ENCODE measurements around the gene CRX.
"Not testable (repeated sequence)": the region's sequence is repeated elsewhere in the genome, so short reads cannot be mapped to it uniquely, and the experiment has no call there.

The CRX gene

GRCh38 chr19:47803671-47804070, 18.1 kb upstream of the CRX start:
- not testable (repeated sequence) for DNase-seq (ENCODE audit: low read depth, low spot score)

GRCh38 chr19:47804451-47804850, 17.3 kb upstream of the CRX start, which contains the start of gene TPRX1:
TPRX1 (minus strand) TSS chr19:47804551; CDS start chr19:47804539, 12 bp downstream.
- not testable (repeated sequence) for DNase-seq (ENCODE audit: low read depth, low spot score)

- no peak for DNase-seq (ENCODE audit: low read depth, low spot score)
Observed at GRCh38 chr19:47805313-47805712, 16.4 kb upstream of the CRX start.

GRCh38 chr19:47806435-47806834, 15.3 kb upstream of the CRX start:
- DNase-seq (ENCODE audit: low read depth, low spot score) = no peak

- no peak for DNase-seq (ENCODE audit: low read depth, low spot score)
Observed at GRCh38 chr19:47813304-47813994, 8.3 kb upstream of the CRX start.

GRCh38 chr19:47813995-47814328, 7.8 kb upstream of the CRX start:
- DNase-seq (ENCODE audit: low read depth, low spot score) = no peak

GRCh38 chr19:47816270-47816669, 5.5 kb upstream of the CRX start:
- DNase-seq (ENCODE audit: low read depth, low spot score) = not testable (repeated sequence)

GRCh38 chr19:47818221-47818620, 3.5 kb upstream of the CRX start:
- DNase-seq (ENCODE audit: low read depth, low spot score) = not testable (repeated sequence)

GRCh38 chr19:47819858-47820257, 1.9 kb upstream of the CRX start:
- DNase-seq (ENCODE audit: low read depth, low spot score) = no peak

GRCh38 chr19:47820410-47820809, 1.3 kb upstream of the CRX start:
- DNase-seq (ENCODE audit: low read depth, low spot score) = no peak

- DNase-seq (ENCODE audit: low read depth, low spot score) = no peak
Observed at GRCh38 chr19:47824396-47824795, 2.7 kb downstream of the CRX start.

GRCh38 chr19:47826800-47827199, 5.1 kb downstream of the CRX start:
- DNase-seq (ENCODE audit: low read depth, low spot score) = no peak

GRCh38 chr19:47832723-47833122, 11.0 kb downstream of the CRX start:
- no peak for DNase-seq (ENCODE audit: low read depth, low spot score)

GRCh38 chr19:47836038-47836437, 14.3 kb downstream of the CRX start:
- no peak for DNase-seq (ENCODE audit: low read depth, low spot score)

- no peak for DNase-seq (ENCODE audit: low read depth, low spot score)
Observed at GRCh38 chr19:47839411-47839810, 17.7 kb downstream of the CRX start.

- DNase-seq (ENCODE audit: low read depth, low spot score) = peak; percentile 50
Observed at GRCh38 chr19:47839913-47840312, 18.2 kb downstream of the CRX start.

GRCh38 chr19:47842941-47843340, 21.2 kb downstream of the CRX start:
- no peak for DNase-seq (ENCODE audit: low read depth, low spot score)

- no peak for DNase-seq (ENCODE audit: low read depth, low spot score)
Observed at GRCh38 chr19:47848425-47848822, 26.7 kb downstream of the CRX start.

GRCh38 chr19:47848823-47849473, 27.2 kb downstream of the CRX start:
- peak; percentile 48 for DNase-seq (ENCODE audit: low read depth, low spot score)

- no peak for DNase-seq (ENCODE audit: low read depth, low spot score)
Observed at GRCh38 chr19:47853003-47853402, 31.3 kb downstream of the CRX start.

- DNase-seq (ENCODE audit: low read depth, low spot score) = no peak
Observed at GRCh38 chr19:47854459-47854858, 32.7 kb downstream of the CRX start.

- DNase-seq (ENCODE audit: low read depth, low spot score) = not testable (repeated sequence)
Observed at GRCh38 chr19:47858231-47858630, 36.5 kb downstream of the CRX start.

GRCh38 chr19:47858646-47859285, 37.0 kb downstream of the CRX start, which contains the start of gene TPRX2:
TPRX2 (plus strand) TSS chr19:47859235; CDS start chr19:47859247, 12 bp downstream.
- DNase-seq (ENCODE audit: low read depth, low spot score) = not testable (repeated sequence)
